Measurements from ENCODE around the gene ZNHIT2. TPM values are rescaled to one million over a fixed set of nuclear protein-coding genes. Genes with fewer than 3 reads are reported as not detected.

ZNHIT2 gene
- total RNA-seq, 4 donors from 2014 or later: 9.6 to 40.8 (median 12.2) TPM

DNA sequence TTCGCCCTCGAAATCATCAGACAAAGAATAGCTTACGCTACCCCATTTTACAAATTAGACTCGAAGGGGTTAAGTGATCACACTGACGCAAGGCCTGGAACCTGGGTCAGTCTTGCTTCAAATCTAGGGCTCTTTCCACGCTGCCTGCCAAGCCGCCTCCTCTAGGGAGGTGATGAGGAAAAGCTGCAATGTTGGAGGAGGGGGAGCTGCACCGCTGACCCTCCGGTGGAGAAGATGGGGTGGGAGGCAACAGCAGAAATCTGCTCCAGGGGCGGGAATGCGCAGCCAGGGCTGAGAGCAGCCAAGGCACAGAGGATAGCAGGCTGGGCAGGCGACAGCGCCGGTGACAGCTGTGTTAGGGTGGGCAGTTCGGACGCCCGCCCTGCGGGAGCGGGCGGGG is 16.2 kb upstream of the ZNHIT2 start:
- in situ Hi-C loops (cut with MboI; ENCODE audit: low pct_ligation_motif_present in 1 of 4, low pct_unique_long_range_greater_than_20kb in 1 of 4, low sequenced_read_pairs in 3 of 4) (loop anchor here in 1 of 4 donors (10.0 kb wide), 1 partner anchor 51 kb away; the partner anchor contains the start of gene CAPN1), intact Hi-C loops (cut with DNase I; ENCODE audit: low total_unique reads) (no loop called here)
- no peaks in the 10 kb centered on the region for H3K27me3 ChIP-seq
- WGBS, 2 donors (ENCODE audit: low coverage in 1 of 2): 1% methylated on average over 20 of the region's 20 CpGs; no CpG with 5 or more reads in 1 of the 2 donors
- peak overlapping the region; percentile 73 to 82 (median 78) for H3K4me3 ChIP-seq
- TF ChIP-seq, protein P1, sequence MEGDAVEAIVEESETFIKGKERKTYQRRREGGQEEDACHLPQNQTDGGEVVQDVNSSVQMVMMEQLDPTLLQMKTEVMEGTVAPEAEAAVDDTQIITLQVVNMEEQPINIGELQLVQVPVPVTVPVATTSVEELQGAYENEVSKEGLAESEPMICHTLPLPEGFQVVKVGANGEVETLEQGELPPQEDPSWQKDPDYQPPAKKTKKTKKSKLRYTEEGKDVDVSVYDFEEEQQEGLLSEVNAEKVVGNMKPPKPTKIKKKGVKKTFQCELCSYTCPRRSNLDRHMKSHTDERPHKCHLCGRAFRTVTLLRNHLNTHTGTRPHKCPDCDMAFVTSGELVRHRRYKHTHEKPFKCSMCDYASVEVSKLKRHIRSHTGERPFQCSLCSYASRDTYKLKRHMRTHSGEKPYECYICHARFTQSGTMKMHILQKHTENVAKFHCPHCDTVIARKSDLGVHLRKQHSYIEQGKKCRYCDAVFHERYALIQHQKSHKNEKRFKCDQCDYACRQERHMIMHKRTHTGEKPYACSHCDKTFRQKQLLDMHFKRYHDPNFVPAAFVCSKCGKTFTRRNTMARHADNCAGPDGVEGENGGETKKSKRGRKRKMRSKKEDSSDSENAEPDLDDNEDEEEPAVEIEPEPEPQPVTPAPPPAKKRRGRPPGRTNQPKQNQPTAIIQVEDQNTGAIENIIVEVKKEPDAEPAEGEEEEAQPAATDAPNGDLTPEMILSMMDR (IDR thresholded peaks at IDR 0.05): no peak
- TF ChIP-seq POLR2AphosphoS5 (IDR thresholded peaks at IDR 0.05): no peak
- TF ChIP-seq EP300 (IDR thresholded peaks at IDR 0.05; ENCODE audit: low read depth): no peak
- TF ChIP-seq POLR2A (IDR thresholded peaks at IDR 0.05): no peak
- DNase-seq: no peak
- peaks cover 17 to 39% (median 31%) of the 10 kb centered on the region in 4 donors for H3K4me1 ChIP-seq
- peak overlapping the region; percentile 94 to 97 (median 95) for H3K27ac ChIP-seq
- no peaks in the 10 kb centered on the region for H3K9me3 ChIP-seq
- H3K36me3 ChIP-seq: peaks cover 0 to 35% (median 18%) of the 10 kb centered on the region in 4 donors

- peak; percentile 92 for DNase-seq
- Histone ChIP-seq H3K36me3 (peaks cover 0 to 41% (median 21%) of the 10 kb centered on the region in 4 donors), H3K27me3 (no peaks in the 10 kb centered on the region), H3K4me3 (peak overlapping the region; percentile 73 to 82 (median 78)), H3K4me1 (peaks cover 17 to 39% (median 31%) of the 10 kb centered on the region in 4 donors), H3K27ac (peak overlapping the region; percentile 94 to 97 (median 95)), H3K9me3 (no peaks in the 10 kb centered on the region)
- 32% methylated on average over 18 of the region's 18 CpGs; no CpG with 5 or more reads in 1 of the 2 donors for WGBS, 2 donors (ENCODE audit: low coverage in 1 of 2)
- in situ Hi-C loops (cut with MboI; ENCODE audit: low pct_ligation_motif_present in 1 of 4, low pct_unique_long_range_greater_than_20kb in 1 of 4, low sequenced_read_pairs in 3 of 4): loop anchor here in 1 of 4 donors (10.0 kb wide), 1 partner anchor 52 kb away; the partner anchor contains the start of gene CAPN1
- peak; percentile 15 for TF ChIP-seq POLR2A (IDR thresholded peaks at IDR 0.05)
- no peak for TF ChIP-seq EP300 (IDR thresholded peaks at IDR 0.05; ENCODE audit: low read depth)
- TF ChIP-seq POLR2AphosphoS5 (IDR thresholded peaks at IDR 0.05): peak; percentile 51 to 76 (median 64)
- TF ChIP-seq, protein P1 (IDR thresholded peaks at IDR 0.05): no peak
- intact Hi-C loops (cut with DNase I; ENCODE audit: low total_unique reads): no loop called here
Observed at GRCh38 chr11:65132988-65133700, 15.6 kb upstream of the ZNHIT2 start.

DNA sequence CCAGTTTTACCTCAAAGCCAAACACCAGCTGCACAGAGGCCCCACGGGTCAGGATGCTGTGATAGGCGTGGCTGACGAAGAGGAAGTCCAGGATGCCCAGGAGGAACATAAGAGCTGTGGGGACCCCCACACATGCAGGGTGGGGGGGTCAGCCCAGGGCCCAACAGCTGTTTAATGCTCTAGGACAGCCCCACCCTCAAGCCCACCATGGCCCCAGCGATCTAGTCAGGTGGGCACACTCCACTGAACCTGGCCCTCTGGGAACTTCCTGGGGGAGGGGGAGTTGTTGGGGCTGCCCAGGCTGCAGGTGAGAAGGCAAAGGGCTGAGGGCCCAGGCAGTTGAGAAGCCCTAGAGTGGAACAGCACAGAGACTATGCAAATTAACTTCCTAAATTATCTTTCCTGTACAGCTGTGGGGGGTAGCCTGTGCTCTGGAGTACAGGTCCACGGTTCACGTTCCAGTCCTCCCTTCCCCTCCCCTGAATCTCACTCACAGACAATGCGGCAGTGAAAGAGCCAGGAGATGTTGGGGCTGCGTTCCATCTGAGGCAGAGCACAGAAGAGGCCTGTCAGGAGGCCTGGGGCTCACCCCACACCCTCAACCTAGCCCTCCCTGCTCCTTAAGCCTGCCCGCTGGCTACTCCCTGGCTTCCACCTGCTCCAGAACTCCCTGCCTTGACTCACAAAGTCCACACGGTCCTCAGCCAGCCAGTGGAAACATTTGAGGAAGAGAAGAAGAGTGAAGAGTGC is 14.9 kb upstream of the ZNHIT2 start:
- no peak for DNase-seq
- intact Hi-C loops (cut with DNase I; ENCODE audit: low total_unique reads): no loop called here

More for the DNA sequence above, 14.9 kb upstream of the ZNHIT2 start:
- in situ Hi-C loops (cut with MboI; ENCODE audit: low pct_ligation_motif_present in 1 of 4, low pct_unique_long_range_greater_than_20kb in 1 of 4, low sequenced_read_pairs in 3 of 4): loop anchor here in 1 of 4 donors (10.0 kb wide), 1 partner anchor 52 kb away; the partner anchor contains the start of gene CAPN1
- peak overlapping the region; percentile 94 to 97 (median 95) for H3K27ac ChIP-seq
- 69% methylated on average over 10 of the region's 10 CpGs; no CpG with 5 or more reads in 1 of the 2 donors for WGBS, 2 donors (ENCODE audit: low coverage in 1 of 2)
- peaks cover 0 to 48% (median 25%) of the 10 kb centered on the region in 4 donors for H3K36me3 ChIP-seq
- no peak for TF ChIP-seq EP300 (IDR thresholded peaks at IDR 0.05; ENCODE audit: low read depth)
- no peak for TF ChIP-seq POLR2AphosphoS5 (IDR thresholded peaks at IDR 0.05)
- TF ChIP-seq POLR2A (IDR thresholded peaks at IDR 0.05): no peak
- TF ChIP-seq, protein P1 (IDR thresholded peaks at IDR 0.05): no peak
- peak overlapping the region in 2 of 4 donors; percentile 78 to 82 for H3K4me3 ChIP-seq
- no peaks in the 10 kb centered on the region for H3K27me3 ChIP-seq
- peaks cover 17 to 39% (median 31%) of the 10 kb centered on the region in 4 donors for H3K4me1 ChIP-seq
- H3K9me3 ChIP-seq: no peaks in the 10 kb centered on the region
